Endothelial cell (in vitro differentiated cells): ENCODE data around the gene SP2. TPM values are rescaled to one million over a fixed set of nuclear protein-coding genes. Genes with fewer than 3 reads are reported as not detected.
A peak's percentile ranks its signal among the peaks of the same experiment; 100 is the strongest.

Experiments used
- DNase-seq: peaks from one replicate; pipeline ENCODE4 v3.0.0; 2021; ENCODE audit warnings: low spot score
- H3K27ac Mint-ChIP-seq: one replicate; pipeline ENCODE4 v1.8.0; 2021; ENCODE audit warnings: mixed read lengths, inconsistent platforms; ENCODE audit not compliant: unreplicated experiment
- H3K27me3 Mint-ChIP-seq: one replicate; pipeline ENCODE4 v1.8.0; 2021; ENCODE audit warnings: mild to moderate bottlenecking, moderate library complexity, mixed read lengths, inconsistent platforms; ENCODE audit not compliant: unreplicated experiment
- H3K36me3 Mint-ChIP-seq: one replicate; pipeline ENCODE4 v1.8.0; 2021; ENCODE audit warnings: mild to moderate bottlenecking, low read depth, mixed read lengths, inconsistent platforms; ENCODE audit not compliant: unreplicated experiment
- H3K4me1 Mint-ChIP-seq: one replicate; pipeline ENCODE4 v1.8.0; 2021; ENCODE audit warnings: mild to moderate bottlenecking, mixed read lengths, inconsistent platforms; ENCODE audit not compliant: unreplicated experiment
- H3K4me3 Mint-ChIP-seq: one replicate; pipeline ENCODE4 v1.8.0; 2021; ENCODE audit warnings: mild to moderate bottlenecking, mixed read lengths, inconsistent platforms; ENCODE audit not compliant: unreplicated experiment
- H3K9me3 Mint-ChIP-seq: one replicate; pipeline ENCODE4 v1.8.0; 2021; ENCODE audit warnings: mixed read lengths, inconsistent platforms; ENCODE audit not compliant: unreplicated experiment
- CTCF ChIP-seq: fragments of 200-600 bp; sonication (generic); IDR thresholded peaks from one replicate; pipeline ENCODE4 v1.5.0; 2021; ENCODE audit warnings: antibody characterized with exemption; ENCODE audit not compliant: unreplicated experiment
- total RNA-seq: library from RNA; stranded (reverse); fragmentation: NEBNext Ultra II Directional; extraction: Animal tissue kit (Norgen Biotek cat#: 25700); gene quantifications from one replicate; pipeline ENCODE4 v1.2.1, GENCODE V29; 2021; ENCODE audit not compliant: unreplicated experiment

SP2 gene
- total RNA-seq, 1 donor from 2014 or later, result 12.4 TPM

- Mint-ChIP-seq H3K4me3 (peak overlapping the region; percentile 89), H3K27me3 (peaks cover 11% of the 10 kb centered on the region), H3K4me1 (peaks cover 88% of the 10 kb centered on the region), H3K9me3 (no peaks in the 10 kb centered on the region), H3K36me3 (peaks cover 12% of the 10 kb centered on the region), H3K27ac (peak overlapping the region; percentile 92)
- no peak for TF ChIP-seq CTCF
- no peak for DNase-seq
Measured at GRCh38 chr17:47853616-47854015, 42.4 kb upstream of the SP2 start.

GRCh38 chr17:47855737-47856136, 40.3 kb upstream of the SP2 start:
- Mint-ChIP-seq H3K27ac (peak overlapping the region; percentile 92), H3K27me3 (peaks cover 12% of the 10 kb centered on the region), H3K9me3 (no peaks in the 10 kb centered on the region), H3K4me3 (peak overlapping the region; percentile 89), H3K36me3 (peaks cover 8% of the 10 kb centered on the region), H3K4me1 (peaks cover 73% of the 10 kb centered on the region)
- TF ChIP-seq CTCF, result no peak
- peak; percentile 61 for DNase-seq

- H3K4me3 Mint-ChIP-seq, result no peak overlapping the region
- peak overlapping the region; percentile 92 for H3K27ac Mint-ChIP-seq
- no peak for TF ChIP-seq CTCF
- no peaks in the 10 kb centered on the region for H3K9me3 Mint-ChIP-seq
- peaks cover 12% of the 10 kb centered on the region for H3K27me3 Mint-ChIP-seq
- peaks cover 72% of the 10 kb centered on the region for H3K4me1 Mint-ChIP-seq
- no peak for DNase-seq
- H3K36me3 Mint-ChIP-seq, result peaks cover 8% of the 10 kb centered on the region
Measured at GRCh38 chr17:47856830-47857229, 39.2 kb upstream of the SP2 start.

GRCh38 chr17:47857551-47858455, 38.2 kb upstream of the SP2 start:
- Mint-ChIP-seq H3K4me3 (peak overlapping the region; percentile 31), H3K4me1 (peaks cover 62% of the 10 kb centered on the region), H3K27ac (peak overlapping the region; percentile 22), H3K36me3 (peaks cover 4% of the 10 kb centered on the region), H3K9me3 (no peaks in the 10 kb centered on the region), H3K27me3 (peaks cover 12% of the 10 kb centered on the region)
- no peak for DNase-seq
- no peak for TF ChIP-seq CTCF

- no peak for TF ChIP-seq CTCF
- H3K27ac Mint-ChIP-seq, result no peak overlapping the region
- no peaks in the 10 kb centered on the region for H3K36me3 Mint-ChIP-seq
- H3K4me3 Mint-ChIP-seq, result no peak overlapping the region
- H3K9me3 Mint-ChIP-seq, result no peaks in the 10 kb centered on the region
- DNase-seq, result no peak
- H3K4me1 Mint-ChIP-seq, result peaks cover 39% of the 10 kb centered on the region
- peaks cover 8% of the 10 kb centered on the region for H3K27me3 Mint-ChIP-seq
Measured at GRCh38 chr17:47860386-47860785, 35.6 kb upstream of the SP2 start.
